Central memory CD4-positive, alpha-beta T cell (primary cell): ENCODE results near the gene SPPL2A.
A peak's percentile ranks its signal among the peaks of the same experiment; 100 is the strongest.

ENCODE experiments used
- DNase-seq: peaks from one replicate; pipeline ENCODE4 v3.0.0; 2022

SPPL2A gene

GRCh38 chr15:50685976-50686468 lies 79.5 kb downstream of the SPPL2A start:
- peak; percentile 77 for DNase-seq

- DNase-seq = no peak
These were observed 80.1 kb downstream of the SPPL2A start for GRCh38 chr15:50685191-50685975.

GRCh38 chr15:50681467-50681866 lies 84.0 kb downstream of the SPPL2A start:
- DNase-seq = no peak

GRCh38 chr15:50676799-50677483 lies 88.6 kb downstream of the SPPL2A start:
- no peak for DNase-seq

- DNase-seq = peak; percentile 21
These were observed 89.9 kb downstream of the SPPL2A start for GRCh38 chr15:50675535-50676144.

GRCh38 chr15:50670115-50670514 lies 95.4 kb downstream of the SPPL2A start:
- DNase-seq = no peak

- no peak for DNase-seq
These were observed 95.9 kb downstream of the SPPL2A start for GRCh38 chr15:50669611-50670010.

GRCh38 chr15:50665938-50666337 lies 99.6 kb downstream of the SPPL2A start:
- no peak for DNase-seq

- DNase-seq = no peak
These were observed 110.0 kb downstream of the SPPL2A start for GRCh38 chr15:50655555-50655954.

- DNase-seq = no peak
These were observed 112.3 kb downstream of the SPPL2A start for GRCh38 chr15:50653156-50653743.

- DNase-seq = no peak
These were observed 112.8 kb downstream of the SPPL2A start for GRCh38 chr15:50652671-50653070.
